Erythroblast (primary cell): ENCODE results near the gene NKX2-3.
A peak's percentile ranks its signal among the peaks of the same experiment; 100 is the strongest.

Experiments
- DNase-seq, 2 experiments: peaks; one replicate each; lab custom pipeline; 2025; lab: John Stamatoyannopoulos, UW
- GATA1 ChIP-seq: IDR thresholded peaks from 2 replicates; pipeline ENCODE4 v1.6.1; 2011; ENCODE audit warnings: low read depth, mild to moderate bottlenecking, control low read depth, low read length, moderate library complexity
- POLR2A ChIP-seq: IDR thresholded peaks from 2 replicates; pipeline ENCODE4 v1.6.1; 2011; ENCODE audit warnings: mild to moderate bottlenecking, low read length

Gene NKX2-3

DNA sequence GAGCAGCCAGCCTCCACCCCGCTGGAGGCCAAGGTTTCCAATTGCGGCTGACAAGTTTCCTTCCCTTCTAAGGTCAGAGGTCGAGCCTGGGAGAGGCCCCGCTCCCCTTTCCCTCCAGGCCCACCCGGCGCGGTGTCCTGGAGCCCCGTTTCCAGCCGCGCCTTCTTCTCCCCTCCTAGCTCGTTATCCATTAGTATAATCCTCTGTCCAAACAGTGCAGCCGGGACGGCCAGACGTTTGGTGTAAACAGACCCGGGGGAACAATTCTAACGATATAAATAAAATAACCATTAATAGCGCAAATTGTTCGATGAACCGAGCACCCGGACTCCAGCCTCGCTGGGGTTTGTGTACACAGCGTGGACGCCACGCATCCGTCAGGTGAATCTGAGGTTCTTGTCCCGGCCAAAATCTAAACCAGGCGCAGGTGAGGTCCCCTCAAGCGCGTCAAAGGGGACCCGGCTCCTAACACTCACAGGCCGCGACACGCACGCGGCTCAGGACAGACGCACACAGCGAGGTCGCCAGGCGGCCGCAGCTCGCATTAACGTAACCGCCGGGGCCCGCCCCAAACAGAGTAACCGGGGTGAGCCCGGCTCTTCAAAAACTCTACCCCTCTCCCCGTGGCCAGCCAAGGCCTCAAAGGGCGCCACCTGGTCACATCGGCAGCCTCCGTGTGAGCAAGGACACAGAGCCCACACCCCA is 10.8 kb upstream of the NKX2-3 start:
- DNase-seq = no peak

GRCh38 chr10:99522470-99523250 is 10.1 kb upstream of the NKX2-3 start:
- TF ChIP-seq GATA1 (no peak), POLR2A (no peak)
- no peak for DNase-seq

More for the DNA sequence above, 10.8 kb upstream of the NKX2-3 start:
- no peak for TF ChIP-seq POLR2A
- TF ChIP-seq GATA1 = no peak

DNA sequence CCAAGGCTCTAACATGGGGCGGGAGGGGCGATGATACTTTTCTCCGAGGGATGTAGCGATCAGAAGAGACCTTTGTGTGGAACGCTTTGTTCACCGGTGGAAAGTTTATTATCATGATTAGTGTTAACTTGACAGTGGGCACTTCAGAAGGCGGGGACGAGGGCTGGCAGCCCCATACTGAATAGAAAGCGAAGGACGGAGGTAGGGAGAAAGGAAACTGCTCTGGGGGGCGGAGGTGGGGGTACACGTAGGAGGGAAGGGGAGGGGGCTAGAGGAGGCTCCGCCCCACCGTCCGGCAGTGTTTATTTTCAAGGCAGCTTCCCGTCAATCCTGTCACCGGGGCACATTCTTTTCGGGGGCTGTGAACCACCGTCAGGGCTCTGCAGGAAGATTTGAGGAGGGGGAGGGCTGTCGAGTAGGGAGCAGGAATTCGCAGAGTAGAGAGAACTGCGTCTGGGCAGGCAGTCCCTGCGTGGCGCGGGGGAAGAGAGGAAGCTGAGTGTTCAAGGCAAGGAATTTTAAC is 9.4 kb upstream of the NKX2-3 start:
- DNase-seq = no peak
- no peak for TF ChIP-seq GATA1
- no peak for TF ChIP-seq POLR2A

GRCh38 chr10:99524050-99524666 is 8.6 kb upstream of the NKX2-3 start:
- TF ChIP-seq GATA1 (no peak), POLR2A (no peak)
- DNase-seq = no peak

DNA sequence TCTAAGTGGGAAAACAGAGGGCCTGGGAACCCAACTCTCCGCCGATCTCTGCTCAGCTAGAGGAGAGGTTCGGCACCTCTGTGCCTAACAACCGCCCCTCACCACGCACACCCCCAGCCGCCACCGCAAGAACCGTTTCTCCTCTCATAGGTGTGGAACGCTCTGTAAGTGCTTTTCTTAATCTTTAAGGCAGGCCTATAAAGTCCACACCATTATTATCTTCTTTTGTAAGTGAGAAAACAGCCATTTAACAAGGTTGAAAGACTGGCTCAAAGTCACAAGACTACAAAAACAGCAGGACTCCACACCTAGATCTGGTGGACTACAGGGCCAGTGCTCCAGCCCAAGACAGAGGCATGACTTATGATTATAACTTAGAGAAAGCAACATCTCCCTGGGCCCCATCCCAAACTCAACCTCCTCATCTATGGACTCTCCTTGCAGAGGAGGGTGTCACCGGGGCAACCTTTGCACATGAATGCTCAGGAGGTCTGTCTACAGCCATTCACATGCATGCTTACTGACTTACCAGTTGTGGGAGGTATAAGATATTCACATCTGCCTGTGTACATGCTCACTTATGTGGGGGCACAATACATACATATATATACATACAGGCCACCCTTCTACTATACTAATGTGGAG is 7.9 kb upstream of the NKX2-3 start:
- TF ChIP-seq GATA1 (no peak), POLR2A (no peak)

DNA sequence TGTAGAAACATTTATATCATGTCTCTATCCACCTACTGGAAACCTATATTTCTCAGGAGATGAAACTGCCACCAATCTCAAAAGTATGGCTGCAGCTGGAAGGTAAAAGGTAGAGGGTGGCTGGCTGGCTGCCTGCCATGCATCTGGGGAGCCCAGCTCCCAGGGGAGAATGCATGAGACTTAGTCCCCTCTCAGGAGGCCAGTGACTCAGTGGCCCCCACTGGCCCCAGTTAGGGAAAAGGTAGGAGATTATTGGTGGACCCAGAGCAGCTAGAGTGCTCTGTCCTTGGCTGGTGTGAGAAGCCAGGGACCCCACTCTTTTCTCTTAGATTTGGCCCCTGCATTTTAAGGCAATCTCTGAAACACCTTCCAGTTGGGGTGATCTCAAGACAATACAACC is 6.8 kb upstream of the NKX2-3 start:
- TF ChIP-seq POLR2A (no peak), GATA1 (no peak)

More for the DNA sequence above, 7.9 kb upstream of the NKX2-3 start:
- no peak for DNase-seq

DNA sequence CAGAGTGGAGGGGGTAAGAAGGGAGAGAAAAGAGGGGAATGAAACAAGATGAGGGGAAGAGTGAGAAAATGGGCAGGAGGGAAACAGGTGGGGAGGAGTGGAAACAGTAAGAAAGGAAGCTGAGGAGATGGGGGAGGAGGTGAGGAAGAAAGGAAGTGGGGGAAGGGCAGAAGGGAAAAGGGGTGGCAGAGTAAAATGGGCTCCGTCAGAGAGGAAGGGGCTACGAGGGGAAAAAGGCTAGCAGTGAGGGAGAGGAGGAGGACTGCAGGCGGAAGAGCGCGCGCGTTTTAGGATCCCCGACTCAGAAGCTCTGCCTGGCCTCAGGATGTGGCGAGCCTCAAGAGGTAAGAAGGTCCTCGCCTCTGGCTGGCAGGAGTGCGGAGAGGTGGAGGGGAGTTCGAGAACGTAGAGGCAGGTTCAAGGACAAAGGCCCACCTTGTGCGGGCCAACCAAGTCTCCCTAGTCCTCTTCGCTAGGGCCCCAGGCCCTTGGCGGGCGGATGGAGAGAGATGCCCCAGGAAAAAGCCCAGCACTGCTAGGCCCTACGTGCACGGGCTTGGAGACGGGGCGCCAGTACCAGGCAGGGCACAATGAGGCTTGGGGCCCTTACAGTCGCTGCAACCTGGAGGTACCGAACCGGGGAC is 5.8 kb upstream of the NKX2-3 start:
- no peak for DNase-seq
- TF ChIP-seq POLR2A = no peak
- no peak for TF ChIP-seq GATA1

More for the DNA sequence above, 6.8 kb upstream of the NKX2-3 start:
- DNase-seq = no peak

DNA sequence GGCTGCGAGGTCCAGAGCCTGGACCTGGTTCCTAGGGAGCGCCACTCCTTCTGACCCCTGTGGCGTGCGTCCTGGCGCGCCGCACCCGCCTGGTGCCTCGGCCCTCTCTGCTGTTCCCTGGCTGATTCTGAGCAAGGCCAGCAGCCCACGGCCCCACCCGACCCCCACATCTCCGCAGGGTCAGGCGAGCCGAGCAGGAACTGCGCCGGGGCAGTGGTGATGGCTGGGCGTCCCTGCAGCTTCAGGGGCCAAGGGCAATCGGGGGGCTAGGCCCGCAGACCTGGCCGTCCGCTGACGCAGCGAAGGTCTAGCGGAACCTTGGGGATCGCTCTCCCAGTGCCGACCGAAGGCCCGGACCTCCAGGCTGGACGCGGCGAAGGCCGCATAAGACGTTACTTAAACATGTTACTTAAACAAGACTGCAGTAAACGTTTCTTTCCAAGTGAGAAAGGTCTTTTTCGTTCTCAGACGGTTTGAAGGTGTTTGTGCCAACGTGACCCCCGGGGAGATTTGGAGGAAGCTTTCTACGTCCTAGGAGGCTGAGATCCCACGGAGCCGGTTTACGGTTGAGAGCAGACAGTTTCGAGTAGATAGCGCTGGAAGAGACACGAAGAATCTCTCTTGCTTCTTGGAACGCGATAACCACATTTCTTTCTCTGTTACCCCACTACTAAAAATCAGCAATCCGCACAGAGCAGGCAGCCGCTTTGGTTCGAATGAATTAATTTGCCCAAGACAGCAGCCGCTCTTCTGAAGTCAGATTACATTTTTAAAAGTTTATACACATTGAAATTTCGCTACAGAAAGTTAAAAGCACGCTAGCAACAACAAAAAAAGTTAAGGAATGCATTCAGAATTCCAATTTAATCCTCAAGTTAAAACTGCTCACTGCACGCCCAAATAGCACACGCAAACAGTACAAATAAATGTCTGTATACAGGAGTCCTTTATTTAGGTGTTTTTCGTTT is 4.9 kb upstream of the NKX2-3 start:
- no peak for TF ChIP-seq GATA1
- no peak for TF ChIP-seq POLR2A
- peak; percentile 26 to 50 for DNase-seq

DNA sequence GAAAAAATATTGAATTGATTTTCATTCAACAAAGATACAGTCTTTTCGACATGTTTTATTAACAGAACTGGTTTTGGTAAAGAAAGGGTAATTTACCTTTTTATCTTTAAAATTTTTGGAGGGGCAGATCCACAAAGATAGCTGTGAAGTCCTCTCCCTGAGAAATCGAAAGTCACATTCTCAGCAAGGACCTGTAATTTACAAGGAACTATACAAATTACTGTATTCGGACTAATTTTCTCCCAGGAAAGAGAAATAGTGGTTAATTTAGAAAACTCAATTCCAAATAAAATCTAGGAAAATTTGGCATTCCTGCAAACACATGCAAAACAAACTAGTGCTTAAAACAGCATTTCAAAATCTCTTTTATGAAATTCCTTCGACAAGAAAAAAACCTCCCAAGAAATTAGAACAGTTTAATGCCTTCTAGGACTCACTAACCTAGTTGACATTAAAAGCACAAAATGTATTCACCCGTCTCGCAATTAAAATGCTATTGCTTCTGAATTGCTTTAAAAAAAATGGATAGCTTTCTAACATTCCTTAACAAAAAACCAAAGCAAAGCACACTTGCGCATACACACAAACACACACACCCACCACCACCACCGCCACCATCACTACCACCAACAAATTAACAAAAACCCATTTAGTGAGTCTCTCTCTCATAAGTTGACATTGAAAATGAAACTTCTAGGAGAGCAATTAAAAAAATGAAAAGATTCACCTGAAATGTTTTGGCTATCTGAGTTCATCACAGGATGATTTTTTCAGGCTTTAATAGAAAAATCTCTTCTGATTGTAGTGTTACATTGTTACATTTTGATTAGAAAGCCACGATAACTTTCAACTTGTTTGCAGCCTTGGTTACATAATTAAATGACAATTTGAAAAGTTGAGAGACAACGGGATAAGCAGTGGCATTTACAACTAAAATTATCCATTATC is 4.0 kb upstream of the NKX2-3 start:
- DNase-seq = no peak
- no peak for TF ChIP-seq GATA1
- no peak for TF ChIP-seq POLR2A

DNA sequence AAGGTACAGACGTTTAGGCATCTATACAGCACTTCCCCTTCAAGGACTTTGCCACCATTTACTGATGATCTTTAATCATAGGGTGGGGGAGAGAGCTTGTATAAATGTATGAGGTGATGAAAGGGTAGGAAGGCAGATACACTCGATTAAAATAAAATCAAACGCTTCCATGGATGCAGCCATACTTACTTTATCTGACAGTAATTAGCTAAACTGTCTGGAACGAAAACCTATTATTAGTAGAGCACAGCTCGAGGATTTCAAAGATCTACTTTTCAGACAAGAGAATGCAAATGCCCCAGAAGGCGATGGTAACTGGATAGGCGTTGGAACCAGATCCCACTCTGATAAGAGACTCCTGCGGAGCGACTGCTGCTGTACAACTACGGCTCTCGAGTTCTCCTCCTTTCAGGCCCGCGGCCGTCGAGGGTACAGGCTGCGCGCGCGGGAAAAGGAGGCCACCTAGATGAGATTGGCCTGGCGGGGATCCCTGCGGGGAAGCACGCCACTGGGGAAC is 3.1 kb upstream of the NKX2-3 start:
- no peak for DNase-seq
- no peak for TF ChIP-seq POLR2A
- TF ChIP-seq GATA1 = no peak
